A549 (cell line): ENCODE results near the gene PIP5K1B. TPM values are rescaled to one million over a fixed set of nuclear protein-coding genes. Genes with fewer than 3 reads are reported as not detected.

Experiments used
- ATAC-seq, 2 experiments: fragments of 200-7000 bp in 1 of 2; fragments of >200 bp in 1 of 2; cut with Nextera tagmentation in 1 of 2; cut with Tn5 transposase in 1 of 2; 3 replicates each; pipeline versions ENCODE4 v1.8.0 to v1.9.1; 2018 to 2020; ENCODE audit warnings: mild to moderate bottlenecking in 1 of 2, moderate library complexity in 1 of 2
- CTCF ChIA-PET: fragments of 300-600 bp; sonication (Branson Sonifier 250); formaldehyde crosslinking; extraction: SDS; loops from one replicate; lab custom pipeline; 2021; ENCODE audit warnings: antibody characterized with exemption, inconsistent platforms; lab: Yijun Ruan, JAX
- POLR2A ChIA-PET: fragments of 350-600 bp; formaldehyde crosslinking; extraction: SDS; loops from one replicate; lab custom pipeline; 2021; ENCODE audit warnings: antibody characterized with exemption, inconsistent platforms; lab: Yijun Ruan, JAX
- DNase-seq, 2 experiments: peaks; one replicate each; pipeline versions ENCODE4 v3.0.0 to v3.0.0-alpha.2; 2011 to 2016; ENCODE audit warnings: low read depth in 1 of 2, low spot score in 1 of 2
- FAIRE-seq: peaks from 2 replicates; lab custom pipeline; 2011; peaks lifted over from hg19 to GRCh38; lab: Jason Lieb, UNC
- H3K27ac ChIP-seq, 2 experiments: fragments of >200 bp; sonication (Bioruptor Twin); formaldehyde crosslinking; 3 replicates each; pipeline ENCODE4 v1.5.1; 2016 to 2017
- H3K4me1 ChIP-seq: fragments of >200 bp; sonication (Bioruptor Twin); formaldehyde crosslinking; 3 replicates; pipeline ENCODE4 v1.6.1; 2016
- H3K4me2 ChIP-seq: fragments of >200 bp; sonication (Bioruptor Twin); formaldehyde crosslinking; 3 replicates; pipeline ENCODE4 v1.6.1; 2016
- H3K4me3 ChIP-seq: fragments of >200 bp; sonication (Bioruptor Twin); formaldehyde crosslinking; 3 replicates; pipeline ENCODE4 v1.5.1; 2016
- H3K9me3 ChIP-seq: fragments of >200 bp; sonication (Bioruptor Twin); formaldehyde crosslinking; 3 replicates; pipeline ENCODE4 v1.6.1; 2016
- CBX2 ChIP-seq: fragments of 200-600 bp; sonication (generic); IDR thresholded peaks from 2 replicates; pipeline ENCODE4 v1.6.1; 2016; ENCODE audit warnings: low read depth, mild to moderate bottlenecking, borderline replicate concordance
- CHD2 ChIP-seq: fragments of 150-350 bp; IDR thresholded peaks from 2 replicates; pipeline ENCODE4 v1.6.1; 2014; ENCODE audit warnings: low read length; ENCODE audit not compliant: partially characterized antibody
- CTCF ChIP-seq: fragments of >200 bp; sonication (Bioruptor Twin); formaldehyde crosslinking; IDR thresholded peaks from 3 replicates; pipeline ENCODE4 v1.5.1; 2016
- FOSL2 ChIP-seq, 2 experiments: fragments of 450-650 bp in 1 of 2; fragments of >200 bp in 1 of 2; sonication (Bioruptor Twin) in 1 of 2; formaldehyde crosslinking; IDR thresholded peaks; 2 replicates each; pipeline versions ENCODE4 v1.5.0 to v1.6.1; 2016 to 2020; ENCODE audit warnings: mild to moderate bottlenecking in 1 of 2, moderate library complexity in 1 of 2
- FOXS1 ChIP-seq: fragments of 250-450 bp; sonication (Bioruptor Pico); IDR thresholded peaks from 2 replicates; pipeline ENCODE4 v1.5.0; 2020; ENCODE audit warnings: mild to moderate bottlenecking, moderate library complexity
- HDAC2 ChIP-seq: fragments of 200-600 bp; sonication (generic); IDR thresholded peaks from 2 replicates; pipeline ENCODE4 v1.6.1; 2016
- HEYL ChIP-seq: fragments of 250-450 bp; sonication (Bioruptor Pico); IDR thresholded peaks from 2 replicates; pipeline ENCODE4 v1.8.0; 2021; ENCODE audit warnings: mild to moderate bottlenecking, moderate library complexity
- HOXB5 ChIP-seq: fragments of 250-450 bp; sonication (Bioruptor Pico); IDR thresholded peaks from 2 replicates; pipeline ENCODE4 v1.5.0; 2020; ENCODE audit warnings: mild to moderate bottlenecking, moderate library complexity
- JUN ChIP-seq, 2 experiments: fragments of >200 bp; sonication (Bioruptor Twin); formaldehyde crosslinking; IDR thresholded peaks; 2 replicates in 1 of 2; 3 replicates in 1 of 2; pipeline ENCODE4 v1.6.1; 2016 to 2017
- KDM1A ChIP-seq: fragments of 200-600 bp; sonication (generic); IDR thresholded peaks from 2 replicates; pipeline ENCODE4 v1.6.1; 2016; ENCODE audit warnings: low read depth, mild to moderate bottlenecking
- MAFK ChIP-seq: fragments of 450-650 bp; IDR thresholded peaks from 2 replicates; pipeline ENCODE4 v1.6.1; 2014; ENCODE audit not compliant: partially characterized antibody
- MAX ChIP-seq: IDR thresholded peaks from 2 replicates; pipeline ENCODE4 v1.6.1; 2012
- NR3C1 ChIP-seq: fragments of >200 bp; sonication (Bioruptor Twin); formaldehyde crosslinking; IDR thresholded peaks from 3 replicates; pipeline ENCODE4 v1.6.1; 2017
- RAD21 ChIP-seq, 2 experiments: fragments of >200 bp in 1 of 2; sonication (Bioruptor Twin) in 1 of 2; formaldehyde crosslinking in 1 of 2; IDR thresholded peaks in 1 of 2; conservative IDR thresholded peaks in 1 of 2; 2 replicates in 1 of 2; 3 replicates in 1 of 2; pipeline ENCODE4 v1.6.1; 2012 to 2018; ENCODE audit warnings: inconsistent platforms in 1 of 2
- SREBF2 ChIP-seq: fragments of 450-650 bp; IDR thresholded peaks from 2 replicates; pipeline ENCODE4 v1.6.1; 2014; ENCODE audit warnings: mild to moderate bottlenecking, moderate library complexity
- USF2 ChIP-seq: fragments of 450-650 bp; IDR thresholded peaks from 2 replicates; pipeline ENCODE4 v1.6.1; 2014; ENCODE audit warnings: antibody characterized with exemption
- ZNF302 ChIP-seq: fragments of 250-450 bp; sonication (Bioruptor Pico); IDR thresholded peaks from 2 replicates; pipeline ENCODE4 v1.9.0; 2021; ENCODE audit warnings: inconsistent platforms, mild to moderate bottlenecking, moderate library complexity
- ZSCAN20 ChIP-seq: fragments of 250-450 bp; sonication (Bioruptor Pico); IDR thresholded peaks from 2 replicates; pipeline ENCODE4 v1.8.0; 2022; ENCODE audit warnings: mild to moderate bottlenecking, moderate library complexity
- WGBS: methylation state at CpG from one replicate; pipeline ENCODE4 v1.1.6; 2017; ENCODE audit errors: missing lambda C conversion rate; 5-methylcytosine and 5-hydroxymethylcytosine counted together
- polyA plus RNA-seq, 4 experiments: library from polyadenylated mRNA; depleted of rRNA in 3 of 4; stranded (reverse); fragments of >200 nt; fragmentation: RNase III in 1 of 4; extraction: RNeasy Plus Mini Kit Qiagen cat#74134 plus additional on column Dnase treatment in 1 of 4; gene quantifications; 2 replicates in 3 of 4; 3 replicates in 1 of 4; pipeline ENCODE4 v1.2.3, GENCODE V29; 2011 to 2017
- TF ChIP-seq, protein P1 (sequence below): fragments of 200-600 bp; sonication (generic); IDR thresholded peaks from 2 replicates; pipeline ENCODE4 v1.6.1; 2016; ENCODE audit warnings: antibody characterized with exemption, mild to moderate bottlenecking, moderate library complexity
- TF ChIP-seq, protein P2 (sequence below): IDR thresholded peaks from 2 replicates; pipeline ENCODE4 v1.6.1; 2012

PIP5K1B gene
- polyA plus RNA-seq, 2 of the 4 experiments (the other 2 are of a cell fraction): not detected

DNA sequence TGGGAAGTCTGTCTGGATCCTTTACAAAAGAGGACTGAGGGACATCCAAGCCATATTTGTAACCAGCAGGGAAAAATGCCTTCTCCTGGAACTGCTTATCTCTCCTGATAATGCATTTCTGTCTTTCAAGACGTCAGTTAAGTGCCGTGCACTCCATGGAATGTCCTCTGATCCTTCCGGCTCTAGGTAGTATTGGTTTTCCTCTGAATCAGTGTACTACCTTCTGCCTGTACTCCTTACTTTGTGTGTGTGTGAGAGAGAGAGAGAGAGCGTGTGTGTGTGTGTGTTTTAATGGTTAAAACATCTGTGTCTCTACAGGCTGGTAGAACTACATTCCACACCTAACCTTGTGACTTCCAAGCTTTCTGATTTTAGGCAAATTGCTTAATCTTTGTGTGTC lies 89.9 kb downstream of the PIP5K1B start (continued):
- TF ChIP-seq ZNF302 (CRISPR knock-in tag) (no peak), ZSCAN20 (CRISPR knock-in tag) (no peak), HOXB5 (CRISPR knock-in tag) (no peak), CBX2 (no peak), MAFK (no peak)

GRCh38 chr9:68795411-68795810 lies 90.4 kb downstream of the PIP5K1B start:
- ChIA-PET POLR2A (no interaction called here), CTCF (no interaction called here)
- H3K4me2 ChIP-seq: no peak overlapping the region
- ATAC-seq: no peak
- no peaks in the 10 kb centered on the region for H3K4me1 ChIP-seq
- TF ChIP-seq HDAC2 (no peak), KDM1A (no peak), CHD2 (no peak), JUN (IDR thresholded peaks at IDR 0.05) (no peak), FOSL2 (IDR thresholded peaks at IDR 0.05) (no peak), FOSL2 (CRISPR knock-in tag; IDR thresholded peaks at IDR 0.05) (no peak)
- TF ChIP-seq, protein P1, sequence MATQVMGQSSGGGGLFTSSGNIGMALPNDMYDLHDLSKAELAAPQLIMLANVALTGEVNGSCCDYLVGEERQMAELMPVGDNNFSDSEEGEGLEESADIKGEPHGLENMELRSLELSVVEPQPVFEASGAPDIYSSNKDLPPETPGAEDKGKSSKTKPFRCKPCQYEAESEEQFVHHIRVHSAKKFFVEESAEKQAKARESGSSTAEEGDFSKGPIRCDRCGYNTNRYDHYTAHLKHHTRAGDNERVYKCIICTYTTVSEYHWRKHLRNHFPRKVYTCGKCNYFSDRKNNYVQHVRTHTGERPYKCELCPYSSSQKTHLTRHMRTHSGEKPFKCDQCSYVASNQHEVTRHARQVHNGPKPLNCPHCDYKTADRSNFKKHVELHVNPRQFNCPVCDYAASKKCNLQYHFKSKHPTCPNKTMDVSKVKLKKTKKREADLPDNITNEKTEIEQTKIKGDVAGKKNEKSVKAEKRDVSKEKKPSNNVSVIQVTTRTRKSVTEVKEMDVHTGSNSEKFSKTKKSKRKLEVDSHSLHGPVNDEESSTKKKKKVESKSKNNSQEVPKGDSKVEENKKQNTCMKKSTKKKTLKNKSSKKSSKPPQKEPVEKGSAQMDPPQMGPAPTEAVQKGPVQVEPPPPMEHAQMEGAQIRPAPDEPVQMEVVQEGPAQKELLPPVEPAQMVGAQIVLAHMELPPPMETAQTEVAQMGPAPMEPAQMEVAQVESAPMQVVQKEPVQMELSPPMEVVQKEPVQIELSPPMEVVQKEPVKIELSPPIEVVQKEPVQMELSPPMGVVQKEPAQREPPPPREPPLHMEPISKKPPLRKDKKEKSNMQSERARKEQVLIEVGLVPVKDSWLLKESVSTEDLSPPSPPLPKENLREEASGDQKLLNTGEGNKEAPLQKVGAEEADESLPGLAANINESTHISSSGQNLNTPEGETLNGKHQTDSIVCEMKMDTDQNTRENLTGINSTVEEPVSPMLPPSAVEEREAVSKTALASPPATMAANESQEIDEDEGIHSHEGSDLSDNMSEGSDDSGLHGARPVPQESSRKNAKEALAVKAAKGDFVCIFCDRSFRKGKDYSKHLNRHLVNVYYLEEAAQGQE: no peak
- no peak overlapping the region for H3K27ac ChIP-seq
- no peak overlapping the region for H3K4me3 ChIP-seq
- FAIRE-seq: no peak
- 9% methylated on average over 2 of the region's 2 CpGs for WGBS
- DNase-seq: no peak
- no peaks in the 10 kb centered on the region for H3K9me3 ChIP-seq

DNA sequence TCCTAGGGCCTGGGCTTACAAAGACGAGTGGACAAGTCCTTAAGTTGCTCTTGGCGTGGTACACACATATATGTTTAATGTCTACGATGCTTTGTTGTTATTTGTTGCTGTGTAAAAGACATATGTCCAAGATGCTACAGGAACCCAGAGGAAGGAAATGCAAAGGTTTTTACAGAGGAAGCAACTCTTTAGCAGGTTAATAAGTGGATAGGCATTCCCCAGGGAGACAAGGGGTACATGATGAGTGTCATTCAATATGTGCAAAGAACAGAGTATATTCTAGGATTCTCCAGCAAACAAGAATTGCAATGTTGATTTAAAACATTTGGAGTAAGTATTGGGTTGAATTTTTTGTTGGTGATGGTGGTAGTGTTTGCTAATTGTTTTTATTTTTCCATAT lies 92.1 kb downstream of the PIP5K1B start:
- 3% methylated on average over 3 of the region's 3 CpGs for WGBS
- FAIRE-seq (no peak), DNase-seq (no peak)
- TF ChIP-seq MAX (no peak), HEYL (CRISPR knock-in tag) (no peak), JUN (IDR thresholded peaks at IDR 0.05) (no peak), RAD21 (conservative IDR thresholded peaks at IDR 0.05 in 1 of 2, IDR thresholded peaks at IDR 0.05 in 1 of 2) (no peak), USF2 (no peak), NR3C1 (no peak), FOXS1 (no peak), SREBF2 (no peak), ZNF302 (CRISPR knock-in tag) (no peak), HDAC2 (no peak), CTCF (no peak), ZSCAN20 (CRISPR knock-in tag) (no peak)
- TF ChIP-seq, protein P2, sequence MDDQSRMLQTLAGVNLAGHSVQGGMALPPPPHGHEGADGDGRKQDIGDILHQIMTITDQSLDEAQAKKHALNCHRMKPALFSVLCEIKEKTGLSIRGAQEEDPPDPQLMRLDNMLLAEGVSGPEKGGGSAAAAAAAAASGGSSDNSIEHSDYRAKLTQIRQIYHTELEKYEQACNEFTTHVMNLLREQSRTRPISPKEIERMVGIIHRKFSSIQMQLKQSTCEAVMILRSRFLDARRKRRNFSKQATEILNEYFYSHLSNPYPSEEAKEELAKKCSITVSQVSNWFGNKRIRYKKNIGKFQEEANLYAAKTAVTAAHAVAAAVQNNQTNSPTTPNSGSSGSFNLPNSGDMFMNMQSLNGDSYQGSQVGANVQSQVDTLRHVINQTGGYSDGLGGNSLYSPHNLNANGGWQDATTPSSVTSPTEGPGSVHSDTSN: no peak
- TF ChIP-seq, all 56 proteins: peak for 0
- Histone ChIP-seq H3K4me2 (no peak overlapping the region), H3K4me1 (no peaks in the 10 kb centered on the region), H3K4me3 (no peak overlapping the region), H3K9me3 (no peaks in the 10 kb centered on the region), H3K27ac (no peak overlapping the region)
- ChIA-PET CTCF (no interaction called here), POLR2A (no interaction called here)
- ATAC-seq: no peak
